Activated CD8-positive, alpha-beta memory T cell treated with anti-CD3 and anti-CD28 coated beads for 1 hour (primary cell): ENCODE data around the gene PARD3.
"Not testable (repeated sequence)": the region's sequence is repeated elsewhere in the genome, so short reads cannot be mapped to it uniquely, and the experiment has no call there.

Experiments used
- DNase-seq, 2 donors: peaks; one replicate each; pipeline ENCODE4 v3.0.0-alpha.2; 2020; ENCODE audit warnings: low read depth in 1 of 2; ENCODE audit errors: extremely low read depth in 1 of 2

PARD3 gene

DNA sequence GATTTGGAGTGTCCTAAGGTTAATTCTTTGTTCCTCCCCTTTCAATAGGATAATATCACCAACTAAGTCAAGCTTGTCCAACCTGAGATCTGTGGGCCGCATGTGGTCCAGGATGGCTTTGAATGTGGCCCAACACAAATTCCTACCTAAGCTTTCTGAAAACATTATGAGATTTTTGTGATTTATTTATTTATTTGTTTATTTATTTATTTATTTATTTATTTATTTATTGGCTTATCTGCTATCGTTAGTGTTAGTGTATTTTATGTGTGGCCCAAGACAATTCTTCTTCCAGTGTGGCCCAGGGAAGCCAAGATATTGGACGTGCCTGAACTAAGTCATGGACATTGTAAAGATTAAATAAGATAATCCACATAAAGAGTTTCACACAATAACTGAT lies 446.0 kb downstream of the PARD3 start:
- DNase-seq = no peak

DNA sequence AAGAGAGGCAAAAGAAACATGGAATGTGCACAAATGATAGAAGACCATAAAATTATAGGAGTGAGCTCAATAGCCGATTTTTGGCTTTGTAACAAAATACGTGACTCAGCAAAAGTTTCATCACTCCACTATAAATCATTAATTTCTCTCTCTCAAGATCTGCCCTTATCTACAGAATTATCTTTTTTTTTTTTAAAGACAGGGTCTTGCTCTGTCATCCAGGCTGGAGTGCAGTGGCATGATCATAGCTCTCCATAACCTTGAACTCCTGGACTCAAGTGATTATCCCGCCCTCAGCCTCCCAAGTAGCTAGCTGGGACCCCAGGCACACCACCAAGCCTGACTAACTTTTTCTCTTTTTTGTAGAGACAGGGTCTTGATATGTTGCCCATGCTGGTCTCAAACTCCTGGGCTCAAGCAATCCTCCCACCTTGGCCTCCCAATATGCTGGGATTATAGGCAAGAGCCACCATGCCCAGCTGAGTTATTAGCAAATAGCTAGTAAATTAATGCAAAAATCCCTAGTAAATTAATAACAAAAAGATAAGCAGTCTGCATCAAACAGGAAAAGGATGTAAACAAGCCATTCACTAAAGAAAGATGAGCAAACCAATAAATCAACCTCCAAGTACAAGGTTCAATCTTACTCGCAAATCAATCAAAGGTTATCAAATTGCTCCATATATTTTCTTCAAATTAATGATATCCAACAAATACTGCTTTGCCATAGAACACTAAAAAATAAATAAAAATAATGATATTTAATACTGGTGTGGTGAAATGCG lies 450.7 kb downstream of the PARD3 start:
- no peak for DNase-seq

DNA sequence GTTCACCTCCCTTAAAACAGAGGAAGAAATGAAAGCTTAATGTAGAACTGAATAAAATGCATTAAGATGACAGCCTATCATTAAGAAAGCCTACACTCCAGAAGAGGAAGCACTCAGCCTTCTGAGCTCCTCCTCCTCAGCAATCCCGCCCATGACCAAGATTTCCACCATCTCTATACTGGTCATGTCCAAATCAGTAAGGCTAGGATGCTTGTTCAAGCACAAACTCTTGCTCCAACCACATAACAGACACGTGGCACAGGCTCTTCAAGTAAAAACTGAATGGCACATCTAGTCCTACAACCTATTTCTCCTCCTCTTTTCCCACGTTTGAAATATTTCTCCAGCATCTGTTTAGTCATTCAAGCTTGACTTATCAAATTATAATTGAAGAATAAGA lies 454.1 kb downstream of the PARD3 start:
- no peak for DNase-seq

DNA sequence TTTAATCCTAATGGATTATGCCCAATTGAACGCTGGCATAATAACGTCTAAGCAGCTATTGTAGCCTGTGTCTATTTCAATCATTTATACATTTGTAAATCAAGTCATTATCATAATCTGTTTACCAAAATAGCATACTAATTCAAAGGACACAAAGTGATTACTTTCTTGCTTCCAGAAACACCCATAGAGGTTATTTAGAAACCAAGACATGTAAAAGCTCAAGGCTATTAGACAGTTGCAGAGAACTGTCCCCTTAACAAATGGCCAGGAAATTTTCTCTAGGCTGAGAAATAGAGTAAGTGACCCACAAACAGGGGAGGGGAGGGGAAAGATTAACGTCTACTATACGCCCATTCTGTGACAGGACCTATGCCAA lies 455.7 kb downstream of the PARD3 start:
- DNase-seq = no peak

- DNase-seq = no peak
Observed at GRCh38 chr10:34358729-34359434, 456.2 kb downstream of the PARD3 start.

GRCh38 chr10:34356463-34356862 lies 458.6 kb downstream of the PARD3 start:
- no peak for DNase-seq

DNA sequence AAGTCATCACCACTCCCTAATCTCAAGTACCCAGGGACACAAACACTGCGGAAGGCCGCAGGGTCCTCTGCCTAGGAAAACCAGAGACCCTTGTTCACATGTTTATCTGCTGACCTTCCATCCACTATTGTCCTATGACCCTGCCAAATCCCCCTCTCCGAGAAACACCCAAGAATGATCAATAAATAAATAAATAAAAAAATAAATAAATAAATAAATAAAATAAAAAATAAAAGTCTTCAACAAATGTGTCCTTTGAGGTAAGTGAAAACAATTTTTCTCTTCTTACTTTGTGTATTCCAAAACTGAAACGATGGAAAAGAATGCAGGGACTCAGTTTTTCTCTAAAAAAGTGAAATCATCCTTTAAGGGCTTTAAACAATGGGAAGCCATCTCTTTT lies 461.6 kb downstream of the PARD3 start:
- DNase-seq = not testable (repeated sequence)

GRCh38 chr10:34352599-34353204 lies 462.4 kb downstream of the PARD3 start:
- DNase-seq = not testable (repeated sequence)

GRCh38 chr10:34351161-34351560 lies 463.9 kb downstream of the PARD3 start:
- DNase-seq = no peak

- DNase-seq = no peak
Observed at GRCh38 chr10:34348917-34349485, 466.1 kb downstream of the PARD3 start.

DNA sequence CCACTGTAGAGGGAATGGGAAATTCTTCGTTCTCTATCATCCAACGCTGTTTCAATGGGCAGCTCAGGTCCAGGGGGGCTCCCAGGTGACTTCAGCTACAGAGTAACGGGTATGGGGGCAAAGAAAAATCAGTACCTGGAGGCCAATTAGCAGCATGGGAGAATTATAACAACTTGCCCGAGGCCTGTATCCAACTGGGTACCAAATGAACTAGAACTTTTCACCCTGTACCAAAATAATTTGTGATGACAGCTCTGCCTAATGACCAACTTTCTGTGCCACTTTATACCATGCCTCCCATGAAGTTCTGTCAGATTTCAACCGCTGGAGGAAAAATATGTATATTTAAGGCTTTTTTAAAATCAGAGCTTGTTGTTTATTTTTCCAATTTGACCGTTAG lies 467.1 kb downstream of the PARD3 start:
- no peak for DNase-seq

- no peak for DNase-seq
Observed at GRCh38 chr10:34347131-34347530, 468.0 kb downstream of the PARD3 start.

DNA sequence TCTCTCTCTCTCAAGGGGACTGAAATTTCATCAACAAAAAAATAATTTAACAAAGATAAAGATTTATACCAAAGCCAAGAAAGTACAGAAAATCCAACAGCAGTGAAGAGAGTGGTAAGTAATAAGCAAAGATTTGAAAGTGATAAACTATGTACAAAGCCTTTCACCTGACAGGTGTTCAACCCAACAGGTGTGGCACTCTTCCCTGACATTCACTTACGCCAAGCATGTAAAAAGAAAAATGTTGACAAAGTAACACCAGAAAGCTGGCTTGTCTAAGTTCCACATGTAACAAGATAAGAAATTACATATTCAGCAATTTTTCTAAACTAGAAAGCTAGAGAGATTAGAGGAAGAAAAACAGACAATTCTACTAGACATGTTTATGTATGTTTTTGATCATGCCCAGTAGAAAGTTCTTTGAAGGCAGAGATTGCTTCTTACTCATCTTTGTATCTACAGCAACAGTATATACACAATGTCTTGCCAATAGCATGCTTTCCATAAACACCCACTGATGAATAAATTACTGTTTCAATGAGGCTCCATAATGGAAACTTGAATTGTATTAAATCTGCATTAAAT lies 468.5 kb downstream of the PARD3 start:
- DNase-seq = no peak

DNA sequence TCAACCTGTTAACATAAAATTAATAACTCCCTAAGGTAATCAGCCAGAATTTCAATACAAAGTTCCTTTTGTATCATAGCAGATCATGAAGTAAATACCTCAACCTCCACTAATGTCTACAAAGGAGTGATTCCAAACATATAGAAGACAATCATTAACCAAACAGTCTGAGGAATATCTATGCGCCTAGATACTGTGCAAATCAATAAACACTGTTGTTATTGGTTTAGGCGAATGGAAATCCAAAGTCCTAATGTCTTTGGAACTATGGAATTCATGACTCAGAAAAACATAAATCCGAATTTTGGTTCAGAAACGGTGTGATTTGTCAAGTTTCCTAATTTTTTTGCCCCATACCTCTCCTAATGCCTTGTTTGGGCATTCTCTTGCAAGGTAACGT lies 469.7 kb downstream of the PARD3 start:
- DNase-seq = no peak

DNA sequence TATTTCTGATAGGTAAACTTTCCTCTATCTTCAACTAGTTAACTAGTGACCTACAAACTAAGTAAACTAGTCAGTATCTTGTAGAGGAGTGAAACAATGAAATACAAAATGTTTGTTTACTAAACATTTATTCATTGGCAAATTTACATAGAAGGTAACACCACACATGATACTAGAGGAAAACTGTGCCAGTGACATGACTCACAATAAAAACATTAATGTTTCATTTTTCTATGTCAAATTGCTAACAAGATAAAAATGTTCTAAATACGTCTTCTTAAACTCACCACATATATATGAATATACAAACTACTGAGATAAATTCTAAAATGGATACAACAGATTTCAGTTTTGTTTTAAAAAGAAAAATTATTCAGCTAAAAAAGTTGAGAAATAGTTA lies 471.3 kb downstream of the PARD3 start:
- no peak for DNase-seq

GRCh38 chr10:34341473-34341872 lies 473.6 kb downstream of the PARD3 start:
- DNase-seq = no peak

DNA sequence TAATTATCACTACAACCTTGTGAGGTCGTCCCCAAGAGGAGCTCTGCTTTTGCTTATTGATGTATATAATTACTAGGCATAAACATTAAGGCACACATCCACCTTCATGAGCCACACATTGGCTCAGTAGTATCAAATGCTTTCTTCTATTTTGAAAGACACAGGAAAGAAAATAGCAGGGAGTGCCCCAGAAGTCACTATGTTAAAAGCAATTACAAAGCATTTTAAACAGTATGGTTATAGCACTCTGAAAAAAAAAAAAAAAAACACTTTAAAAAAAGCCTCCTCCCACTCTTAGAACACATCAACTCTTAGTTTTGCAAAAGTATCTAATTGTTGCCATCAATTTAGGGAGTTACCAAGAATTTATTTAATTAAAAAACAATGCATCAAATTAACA lies 474.2 kb downstream of the PARD3 start:
- DNase-seq = no peak

GRCh38 chr10:34339816-34340553 lies 475.1 kb downstream of the PARD3 start:
- no peak for DNase-seq

GRCh38 chr10:34337917-34338316 lies 477.2 kb downstream of the PARD3 start:
- no peak for DNase-seq

- DNase-seq = no peak
Observed at GRCh38 chr10:34335960-34336690, 479.0 kb downstream of the PARD3 start.
